ENCODE data around the gene TNN.

Gene TNN

GRCh38 chr1:175171036-175171913 is 103.6 kb downstream of the TNN start:
- in situ Hi-C loops (cut with MboI; ENCODE audit: low sequenced_read_pairs) = no loop called here

GRCh38 chr1:175172503-175172902 is 104.9 kb downstream of the TNN start:
- in situ Hi-C loops (cut with MboI; ENCODE audit: low sequenced_read_pairs) = no loop called here

DNA sequence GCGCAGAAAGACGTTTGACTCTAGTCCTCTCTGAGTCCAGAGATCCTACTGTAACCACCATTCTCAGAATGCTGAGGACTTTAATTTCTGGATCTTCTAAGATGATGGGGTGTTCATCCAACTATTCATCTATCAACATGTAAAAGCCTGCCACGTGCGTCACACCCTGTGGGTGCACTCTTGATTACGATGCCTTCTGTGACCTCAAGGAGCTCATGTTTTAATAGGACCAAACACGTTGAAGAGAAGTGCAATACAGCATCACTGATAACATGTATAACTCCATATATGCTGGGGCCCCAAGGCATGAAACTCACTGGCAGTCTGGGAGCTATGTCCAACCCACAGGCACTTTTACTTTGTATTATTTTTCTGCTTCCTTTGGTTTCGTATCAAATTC is 105.9 kb downstream of the TNN start:
- in situ Hi-C loops (cut with MboI; ENCODE audit: low sequenced_read_pairs) = no loop called here

GRCh38 chr1:175174309-175175102 is 106.9 kb downstream of the TNN start:
- in situ Hi-C loops (cut with MboI; ENCODE audit: low sequenced_read_pairs) = no loop called here

GRCh38 chr1:175176246-175176645 is 108.6 kb downstream of the TNN start:
- in situ Hi-C loops (cut with MboI; ENCODE audit: low sequenced_read_pairs) = no loop called here

DNA sequence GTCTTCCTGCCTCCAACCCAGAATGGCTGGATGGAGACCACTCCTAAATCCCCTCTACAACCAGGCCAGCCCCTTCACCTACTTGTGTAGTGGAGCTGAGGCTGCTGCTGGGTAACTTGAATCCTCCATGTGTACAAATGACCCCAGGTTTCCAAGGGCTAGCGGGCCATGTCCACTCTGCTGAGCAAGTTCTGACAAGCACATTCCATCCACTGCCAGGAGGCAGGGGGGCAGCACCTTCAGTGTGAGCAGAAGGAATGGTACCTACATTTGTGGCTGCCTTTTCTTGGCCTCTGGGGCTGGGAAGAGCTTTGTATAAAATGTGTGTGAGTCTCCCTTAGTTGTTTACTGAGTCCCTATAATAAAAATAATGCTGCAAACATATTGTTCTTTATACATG is 110.4 kb downstream of the TNN start:
- in situ Hi-C loops (cut with MboI; ENCODE audit: low sequenced_read_pairs) = no loop called here

DNA sequence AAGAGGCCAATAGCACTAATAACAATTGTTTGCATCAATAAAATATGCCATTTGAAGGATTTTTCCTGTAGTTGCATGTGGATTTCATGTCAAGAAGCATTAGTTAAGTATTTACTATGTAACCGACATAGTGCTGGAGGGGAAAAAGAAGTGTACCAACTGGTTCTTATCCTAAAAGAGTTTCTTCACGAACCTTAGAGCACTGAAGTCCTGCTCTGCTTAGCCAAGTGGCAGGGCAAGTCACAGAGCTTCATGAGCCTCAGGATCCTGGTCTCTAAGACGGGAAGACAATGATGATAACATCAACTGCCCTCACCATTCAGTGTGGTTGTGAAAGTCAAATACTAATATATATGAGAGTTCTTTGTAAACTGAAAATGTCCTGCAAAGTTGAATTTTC is 110.8 kb downstream of the TNN start:
- in situ Hi-C loops (cut with MboI; ENCODE audit: low sequenced_read_pairs) = no loop called here

- in situ Hi-C loops (cut with MboI; ENCODE audit: low sequenced_read_pairs) = no loop called here
Observed at GRCh38 chr1:175179837-175180590, 112.4 kb downstream of the TNN start.

GRCh38 chr1:175182201-175182746 is 114.6 kb downstream of the TNN start:
- in situ Hi-C loops (cut with MboI; ENCODE audit: low sequenced_read_pairs) = no loop called here

DNA sequence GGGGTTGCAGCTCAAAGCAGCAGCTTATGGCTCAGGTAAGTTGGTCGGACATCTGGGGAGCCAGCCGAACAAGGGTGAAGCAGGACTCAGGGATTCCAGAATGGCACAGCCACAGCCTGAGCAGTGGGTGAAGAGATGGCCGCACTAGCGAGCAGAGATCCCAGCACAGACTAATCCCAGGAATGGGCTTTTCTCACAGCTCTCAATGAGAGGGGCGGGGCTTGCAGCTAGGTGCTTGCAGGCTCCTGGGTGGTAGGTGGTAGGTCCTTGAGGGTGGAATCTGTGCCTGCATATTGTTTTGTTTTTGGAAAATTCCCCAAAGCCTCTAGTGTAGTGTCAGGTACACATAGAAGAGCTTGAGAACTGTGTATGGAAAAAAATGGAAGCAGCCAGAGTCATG is 116.0 kb downstream of the TNN start:
- in situ Hi-C loops (cut with MboI; ENCODE audit: low sequenced_read_pairs) = no loop called here

- in situ Hi-C loops (cut with MboI; ENCODE audit: low sequenced_read_pairs) = no loop called here
Observed at GRCh38 chr1:175185903-175186302, 118.3 kb downstream of the TNN start.

- in situ Hi-C loops (cut with MboI; ENCODE audit: low sequenced_read_pairs) = no loop called here
Observed at GRCh38 chr1:175186433-175187160, 119.0 kb downstream of the TNN start.

- in situ Hi-C loops (cut with MboI; ENCODE audit: low sequenced_read_pairs) = no loop called here
Observed at GRCh38 chr1:175188936-175189335, 121.3 kb downstream of the TNN start.

GRCh38 chr1:175191659-175192058 is 124.0 kb downstream of the TNN start:
- in situ Hi-C loops (cut with MboI; ENCODE audit: low sequenced_read_pairs) = no loop called here

DNA sequence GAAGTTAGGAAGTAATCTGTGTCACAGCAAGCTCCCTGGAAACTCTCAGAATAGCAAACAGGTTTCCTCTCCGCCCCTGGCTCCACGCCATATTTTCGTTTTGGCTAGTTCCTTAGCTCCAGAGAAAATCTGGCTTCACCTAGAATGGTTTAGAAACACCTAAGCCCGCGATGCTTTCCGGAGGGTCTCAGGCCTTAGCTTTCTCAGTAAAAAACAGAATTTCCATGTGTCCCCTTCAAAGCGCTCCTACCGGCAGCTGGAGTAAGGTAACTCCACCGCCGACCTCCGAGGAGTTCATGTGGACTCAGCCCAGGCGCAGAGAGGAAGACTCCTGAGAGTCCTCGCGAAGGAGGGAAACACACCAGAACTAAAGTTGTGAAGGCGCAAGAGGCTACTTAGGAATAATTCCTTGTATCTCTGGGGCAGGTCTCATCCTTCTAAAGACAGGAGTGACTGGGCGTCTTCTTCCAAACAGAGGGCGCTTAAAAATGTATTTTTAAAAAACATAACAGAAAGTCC is 124.5 kb downstream of the TNN start:
- in situ Hi-C loops (cut with MboI; ENCODE audit: low sequenced_read_pairs) = no loop called here

- in situ Hi-C loops (cut with MboI; ENCODE audit: low sequenced_read_pairs) = no loop called here
Observed at GRCh38 chr1:175192630-175193526, 125.2 kb downstream of the TNN start, which contains the start of gene KIAA0040. TSS of gene KIAA0040 (minus strand) at chr1:175192776. CDS start at chr1:175161013, 31,763 bp downstream.

DNA sequence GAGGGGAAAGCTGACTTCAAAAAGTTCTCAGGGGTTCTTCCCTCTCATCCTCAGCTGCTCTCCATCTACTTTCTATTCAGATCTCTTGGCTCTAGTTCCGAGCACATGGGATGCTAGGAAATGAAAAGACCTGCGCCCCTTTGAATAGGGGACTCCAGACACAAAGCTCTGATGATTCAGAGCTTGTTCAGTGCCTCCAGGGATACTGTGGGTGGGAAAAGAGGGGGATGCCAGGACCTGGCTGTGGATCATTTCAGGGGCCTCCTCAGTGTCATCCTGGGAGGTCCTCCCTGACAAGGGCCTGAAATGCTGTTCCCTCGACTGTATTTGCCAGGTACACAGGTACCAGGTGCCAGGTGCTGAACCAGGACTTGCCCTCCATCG is 125.9 kb downstream of the TNN start:
- in situ Hi-C loops (cut with MboI; ENCODE audit: low sequenced_read_pairs) = no loop called here

DNA sequence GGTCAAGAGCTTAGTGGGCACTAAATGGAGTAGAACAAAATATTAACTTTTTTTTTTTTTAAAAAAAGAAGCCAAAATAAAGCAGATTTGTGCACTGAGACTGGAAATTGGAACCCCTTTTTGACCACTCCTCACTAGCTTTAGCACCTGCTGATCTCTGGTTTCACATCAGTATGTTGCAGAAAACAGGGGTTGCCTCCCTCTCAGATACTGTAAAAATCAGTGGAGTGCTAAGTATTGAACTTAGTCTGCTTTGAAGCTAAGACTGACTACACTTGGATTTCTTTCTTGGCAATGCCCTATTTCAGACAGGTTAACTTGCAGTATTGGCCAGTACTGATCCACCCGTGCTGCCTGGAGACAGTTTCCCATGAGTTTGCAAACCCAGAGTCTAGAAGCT is 127.6 kb downstream of the TNN start:
- in situ Hi-C loops (cut with MboI; ENCODE audit: low sequenced_read_pairs) = no loop called here

- in situ Hi-C loops (cut with MboI; ENCODE audit: low sequenced_read_pairs) = no loop called here
Observed at GRCh38 chr1:175195798-175196197, 128.2 kb downstream of the TNN start.
